Measurements from ENCODE around the gene CST4.

CST4 gene

DNA sequence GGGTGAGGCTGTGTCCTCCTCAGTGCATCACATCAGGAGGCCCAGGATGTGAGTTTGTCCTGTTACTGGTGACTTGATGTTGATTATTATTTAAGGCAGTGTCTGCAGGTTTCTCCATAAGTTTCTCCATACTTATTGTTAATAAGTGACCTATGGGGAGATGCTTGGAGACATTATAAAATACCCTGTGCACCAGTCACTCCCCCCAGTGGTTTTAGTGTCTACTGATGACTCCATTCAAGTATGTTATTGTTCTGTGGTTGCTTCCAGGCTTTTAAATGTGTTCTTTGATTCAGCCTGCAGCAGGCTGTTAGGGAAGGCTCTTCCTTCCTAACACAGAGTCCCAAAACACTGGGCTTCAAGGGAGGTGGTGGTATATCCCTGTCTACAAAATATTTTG is 36.5 kb downstream of the CST4 start:
- no peak overlapping the region for H3K4me2 ChIP-seq (ENCODE audit: low read length)
- peaks cover 7% of the 10 kb centered on the region for H3K4me1 ChIP-seq (ENCODE audit: control insufficient read depth, insufficient read depth, low read length)
- peaks cover 14% of the 10 kb centered on the region for H3K27me3 ChIP-seq (ENCODE audit: control insufficient read depth, insufficient read depth, low read length)
- no peak overlapping the region for H3K9ac ChIP-seq (ENCODE audit: low read depth, low read length)
- no peaks in the 10 kb centered on the region for H3K9me3 ChIP-seq (replicated peaks; ENCODE audit: low read length)
- H3K36me3 ChIP-seq (ENCODE audit: insufficient read depth, low read length) = no peaks in the 10 kb centered on the region
- H3K4me3 ChIP-seq (ENCODE audit: low read length) = no peak overlapping the region

DNA sequence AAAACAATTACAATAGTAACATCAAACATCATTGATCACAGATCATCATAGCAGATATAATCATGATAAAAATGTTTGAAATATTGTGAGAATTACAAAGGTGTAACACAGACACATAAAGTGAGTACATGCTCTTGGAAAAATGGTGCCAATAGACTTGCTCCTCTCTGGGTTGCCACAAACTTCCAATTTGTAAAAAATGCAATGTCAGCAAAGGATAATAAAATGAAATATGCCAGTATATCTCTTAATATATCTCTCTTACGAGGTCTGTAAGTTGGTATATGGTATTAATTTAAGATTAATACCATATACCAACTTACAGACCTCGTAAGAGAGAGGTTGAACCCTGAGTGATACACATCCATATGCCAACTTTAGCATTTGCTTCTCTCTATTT is 37.7 kb downstream of the CST4 start:
- no peak overlapping the region for H3K9ac ChIP-seq (ENCODE audit: low read depth, low read length)
- no peak overlapping the region for H3K4me2 ChIP-seq (ENCODE audit: low read length)

DNA sequence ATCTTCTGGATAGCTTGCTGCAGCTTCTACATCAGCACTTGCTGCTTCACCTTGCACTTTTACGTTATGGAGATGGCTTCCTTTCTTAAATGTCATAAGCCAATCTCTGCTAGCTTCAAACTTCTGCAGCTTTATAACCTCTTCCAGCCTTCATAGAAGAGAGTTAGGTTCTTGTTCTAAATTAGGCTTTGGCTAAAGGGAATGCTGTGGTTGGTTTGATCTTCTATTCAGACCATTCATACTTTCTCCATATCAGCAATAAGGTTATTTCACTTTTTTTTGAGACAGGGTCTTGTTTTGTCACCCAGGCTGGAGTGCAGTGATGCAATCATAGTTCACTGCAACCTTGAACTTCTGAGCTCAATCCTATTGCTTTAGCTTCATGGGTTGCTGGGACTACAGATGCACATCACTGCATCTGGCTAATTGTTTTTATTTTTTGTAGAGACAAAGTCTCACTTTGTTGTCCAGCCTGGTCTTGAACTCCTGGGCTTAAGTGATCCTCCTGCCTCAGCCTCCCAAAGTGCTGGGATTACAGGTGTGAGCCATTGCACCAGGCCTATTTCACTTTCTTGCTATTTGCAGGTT is 38.9 kb downstream of the CST4 start:
- H3K27me3 ChIP-seq (ENCODE audit: control insufficient read depth, insufficient read depth, low read length) = no peaks in the 10 kb centered on the region
- no peaks in the 10 kb centered on the region for H3K9me3 ChIP-seq (replicated peaks; ENCODE audit: low read length)
- no peak overlapping the region for H3K4me2 ChIP-seq (ENCODE audit: low read length)
- no peak overlapping the region for H3K4me3 ChIP-seq (ENCODE audit: low read length)
- H3K36me3 ChIP-seq (ENCODE audit: insufficient read depth, low read length) = no peaks in the 10 kb centered on the region
- H3K4me1 ChIP-seq (ENCODE audit: control insufficient read depth, insufficient read depth, low read length) = no peaks in the 10 kb centered on the region
- no peak overlapping the region for H3K9ac ChIP-seq (ENCODE audit: low read depth, low read length)

More for the DNA sequence above, 37.7 kb downstream of the CST4 start:
- H3K4me3 ChIP-seq (ENCODE audit: low read length) = no peak overlapping the region
- H3K36me3 ChIP-seq (ENCODE audit: insufficient read depth, low read length) = no peaks in the 10 kb centered on the region
- no peaks in the 10 kb centered on the region for H3K9me3 ChIP-seq (replicated peaks; ENCODE audit: low read length)
- peaks cover 4% of the 10 kb centered on the region for H3K4me1 ChIP-seq (ENCODE audit: control insufficient read depth, insufficient read depth, low read length)
- H3K27me3 ChIP-seq (ENCODE audit: control insufficient read depth, insufficient read depth, low read length) = peaks cover 9% of the 10 kb centered on the region

DNA sequence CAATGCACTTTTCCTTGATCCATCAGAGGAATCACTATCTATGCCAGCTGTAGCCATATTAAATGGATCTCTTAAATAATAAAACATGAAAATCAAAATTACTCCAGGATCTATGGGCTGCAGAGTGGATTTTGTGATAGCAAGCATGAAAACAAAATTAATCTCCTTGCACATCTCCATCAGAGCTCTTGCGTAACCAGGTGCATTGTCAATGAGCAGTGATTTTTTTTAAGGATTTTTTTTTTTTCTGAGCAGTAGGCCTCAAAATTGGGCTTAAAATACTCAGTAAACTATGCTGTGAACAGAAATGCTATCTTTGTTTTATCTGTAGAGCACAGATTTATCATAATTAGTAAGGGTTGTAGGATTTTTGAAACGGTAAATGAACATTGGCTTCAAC is 39.6 kb downstream of the CST4 start:
- Histone ChIP-seq H3K4me3 (ENCODE audit: low read length) (no peak overlapping the region), H3K9me3 (replicated peaks; ENCODE audit: low read length) (no peaks in the 10 kb centered on the region), H3K4me1 (ENCODE audit: control insufficient read depth, insufficient read depth, low read length) (no peaks in the 10 kb centered on the region), H3K27me3 (ENCODE audit: control insufficient read depth, insufficient read depth, low read length) (no peaks in the 10 kb centered on the region), H3K9ac (ENCODE audit: low read depth, low read length) (no peak overlapping the region), H3K36me3 (ENCODE audit: insufficient read depth, low read length) (no peaks in the 10 kb centered on the region), H3K4me2 (ENCODE audit: low read length) (no peak overlapping the region)

DNA sequence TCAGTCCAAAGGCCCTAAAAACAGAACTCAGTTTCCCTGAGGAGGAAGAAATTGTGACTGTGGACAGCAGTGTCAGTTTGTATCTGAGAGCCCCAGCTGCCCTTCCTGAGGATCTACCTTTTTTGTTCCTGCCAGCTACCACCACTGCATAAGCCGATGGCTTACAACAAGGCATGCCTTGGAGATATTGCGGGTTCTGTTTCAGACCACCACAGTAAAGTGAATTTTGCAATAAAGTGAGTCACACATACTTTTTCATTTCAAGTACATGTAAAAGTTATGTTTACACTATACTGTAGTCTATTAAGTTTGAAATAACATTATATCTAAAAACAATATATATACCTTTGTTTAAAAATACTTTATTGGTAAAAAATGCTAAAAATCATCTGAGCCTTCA is 41.5 kb downstream of the CST4 start:
- Histone ChIP-seq H3K4me2 (ENCODE audit: low read length) (no peak overlapping the region), H3K27me3 (ENCODE audit: control insufficient read depth, insufficient read depth, low read length) (no peaks in the 10 kb centered on the region), H3K4me3 (ENCODE audit: low read length) (no peak overlapping the region), H3K9me3 (replicated peaks; ENCODE audit: low read length) (no peaks in the 10 kb centered on the region), H3K4me1 (ENCODE audit: control insufficient read depth, insufficient read depth, low read length) (peaks cover 6% of the 10 kb centered on the region), H3K9ac (ENCODE audit: low read depth, low read length) (no peak overlapping the region), H3K36me3 (ENCODE audit: insufficient read depth, low read length) (no peaks in the 10 kb centered on the region)

DNA sequence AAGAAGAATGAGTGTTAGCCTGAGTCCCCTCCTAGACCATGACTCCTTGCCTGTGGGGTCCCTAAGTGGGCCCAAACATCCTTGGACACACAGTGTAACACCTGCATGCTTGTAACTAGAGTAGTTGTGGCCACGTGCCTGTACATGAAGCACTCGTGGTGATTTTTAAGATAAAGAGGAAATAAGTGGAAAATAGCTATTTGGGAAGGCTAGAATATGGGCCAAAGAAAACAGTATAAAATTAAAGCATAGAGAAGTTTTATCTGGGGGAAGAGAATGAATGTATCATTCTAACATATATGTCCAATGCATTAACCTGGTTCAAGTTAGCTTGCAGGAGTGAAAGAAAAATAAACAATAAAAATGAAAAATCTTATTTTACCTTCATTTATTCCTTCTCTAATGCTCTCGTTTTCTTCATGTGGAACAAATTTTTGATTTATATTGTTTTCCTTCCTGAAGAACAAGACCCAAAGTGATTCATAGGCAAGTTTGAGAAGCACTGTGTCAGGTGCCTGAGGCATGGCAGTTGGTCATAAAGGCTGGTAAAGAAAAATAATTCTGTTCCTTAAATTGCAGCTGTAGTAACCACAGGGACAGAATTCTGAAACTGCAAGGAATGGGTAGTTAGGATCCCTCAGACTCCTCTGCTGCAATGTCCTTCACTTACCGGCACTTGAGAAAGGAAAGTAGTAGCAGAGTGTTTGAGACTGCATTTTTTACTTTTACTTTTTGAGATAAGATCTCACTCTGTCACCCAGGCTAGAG is 42.5 kb downstream of the CST4 start:
- Histone ChIP-seq H3K36me3 (ENCODE audit: insufficient read depth, low read length) (no peaks in the 10 kb centered on the region), H3K4me3 (ENCODE audit: low read length) (no peak overlapping the region), H3K27me3 (ENCODE audit: control insufficient read depth, insufficient read depth, low read length) (no peaks in the 10 kb centered on the region)

DNA sequence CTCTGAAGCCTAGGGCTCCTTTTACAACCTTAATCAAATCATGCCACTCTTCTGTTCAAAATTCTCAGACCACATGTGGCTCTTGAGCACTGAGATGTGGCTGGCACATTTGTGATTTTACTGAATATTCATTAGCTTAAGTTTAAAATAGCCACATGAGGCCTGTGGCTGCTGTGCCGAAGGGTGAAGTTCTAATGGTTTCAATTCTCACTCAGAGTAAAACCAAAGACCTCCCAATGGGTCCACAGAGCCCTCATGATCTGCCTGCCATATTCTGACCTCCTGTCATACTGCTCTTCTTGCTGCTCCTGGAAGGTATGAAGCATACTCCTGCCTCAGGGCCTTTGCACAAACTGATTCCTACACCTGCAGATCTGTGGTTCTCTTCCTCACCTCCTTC is 43.3 kb downstream of the CST4 start:
- no peak overlapping the region for H3K4me3 ChIP-seq (ENCODE audit: low read length)
- no peaks in the 10 kb centered on the region for H3K36me3 ChIP-seq (ENCODE audit: insufficient read depth, low read length)
- peaks cover 13% of the 10 kb centered on the region for H3K4me1 ChIP-seq (ENCODE audit: control insufficient read depth, insufficient read depth, low read length)
- no peak overlapping the region for H3K9ac ChIP-seq (ENCODE audit: low read depth, low read length)
- H3K9me3 ChIP-seq (replicated peaks; ENCODE audit: low read length) = no peaks in the 10 kb centered on the region
- no peak overlapping the region for H3K4me2 ChIP-seq (ENCODE audit: low read length)
- H3K27me3 ChIP-seq (ENCODE audit: control insufficient read depth, insufficient read depth, low read length) = no peaks in the 10 kb centered on the region

More for the DNA sequence above, 42.5 kb downstream of the CST4 start:
- Histone ChIP-seq H3K4me1 (ENCODE audit: control insufficient read depth, insufficient read depth, low read length) (peaks cover 13% of the 10 kb centered on the region), H3K9ac (ENCODE audit: low read depth, low read length) (no peak overlapping the region), H3K4me2 (ENCODE audit: low read length) (no peak overlapping the region), H3K9me3 (replicated peaks; ENCODE audit: low read length) (no peaks in the 10 kb centered on the region)

DNA sequence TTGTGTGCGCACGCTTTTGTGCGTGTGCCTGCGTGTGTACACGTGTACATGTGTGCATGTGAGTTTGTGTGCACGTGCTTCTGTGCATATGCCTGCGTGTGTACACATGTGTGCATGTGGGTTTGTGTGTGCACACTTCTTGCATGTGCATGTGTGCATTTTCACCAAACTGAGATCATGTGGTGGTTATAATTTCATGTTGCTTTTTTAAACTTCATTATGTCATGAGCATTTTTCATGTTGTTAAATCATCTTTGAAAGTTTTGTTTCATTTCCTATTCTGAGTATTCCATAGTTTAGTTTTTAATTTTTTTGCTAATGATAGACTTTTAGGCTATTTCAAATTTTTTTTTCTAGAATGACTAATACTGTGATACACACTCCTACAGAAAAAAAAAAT is 44.7 kb downstream of the CST4 start:
- Histone ChIP-seq H3K4me2 (ENCODE audit: low read length) (no peak overlapping the region), H3K4me1 (ENCODE audit: control insufficient read depth, insufficient read depth, low read length) (peaks cover 13% of the 10 kb centered on the region), H3K9ac (ENCODE audit: low read depth, low read length) (no peak overlapping the region), H3K9me3 (replicated peaks; ENCODE audit: low read length) (no peaks in the 10 kb centered on the region), H3K36me3 (ENCODE audit: insufficient read depth, low read length) (no peaks in the 10 kb centered on the region), H3K4me3 (ENCODE audit: low read length) (no peak overlapping the region), H3K27me3 (ENCODE audit: control insufficient read depth, insufficient read depth, low read length) (no peaks in the 10 kb centered on the region)

DNA sequence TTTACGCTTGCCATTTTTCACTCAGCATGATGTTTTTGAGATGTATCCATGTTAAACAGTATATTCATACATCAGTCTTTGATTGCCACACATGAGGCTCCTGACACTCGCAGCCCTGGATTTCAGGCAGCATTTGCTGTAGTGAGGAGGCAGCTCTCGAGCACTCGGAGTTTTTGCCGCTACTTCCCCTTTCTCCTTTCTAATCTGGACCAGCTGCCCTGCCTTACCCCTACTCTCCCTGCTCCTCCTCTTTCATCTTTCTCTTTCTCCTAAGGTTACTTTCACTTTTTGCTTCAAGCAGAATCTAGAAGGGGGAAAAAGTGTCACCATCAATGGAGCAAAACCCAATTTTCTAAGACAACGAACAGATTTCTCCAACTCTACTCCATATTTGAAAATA is 45.2 kb downstream of the CST4 start:
- H3K4me1 ChIP-seq (ENCODE audit: control insufficient read depth, insufficient read depth, low read length) = peaks cover 13% of the 10 kb centered on the region
- no peaks in the 10 kb centered on the region for H3K36me3 ChIP-seq (ENCODE audit: insufficient read depth, low read length)
- no peak overlapping the region for H3K4me2 ChIP-seq (ENCODE audit: low read length)

DNA sequence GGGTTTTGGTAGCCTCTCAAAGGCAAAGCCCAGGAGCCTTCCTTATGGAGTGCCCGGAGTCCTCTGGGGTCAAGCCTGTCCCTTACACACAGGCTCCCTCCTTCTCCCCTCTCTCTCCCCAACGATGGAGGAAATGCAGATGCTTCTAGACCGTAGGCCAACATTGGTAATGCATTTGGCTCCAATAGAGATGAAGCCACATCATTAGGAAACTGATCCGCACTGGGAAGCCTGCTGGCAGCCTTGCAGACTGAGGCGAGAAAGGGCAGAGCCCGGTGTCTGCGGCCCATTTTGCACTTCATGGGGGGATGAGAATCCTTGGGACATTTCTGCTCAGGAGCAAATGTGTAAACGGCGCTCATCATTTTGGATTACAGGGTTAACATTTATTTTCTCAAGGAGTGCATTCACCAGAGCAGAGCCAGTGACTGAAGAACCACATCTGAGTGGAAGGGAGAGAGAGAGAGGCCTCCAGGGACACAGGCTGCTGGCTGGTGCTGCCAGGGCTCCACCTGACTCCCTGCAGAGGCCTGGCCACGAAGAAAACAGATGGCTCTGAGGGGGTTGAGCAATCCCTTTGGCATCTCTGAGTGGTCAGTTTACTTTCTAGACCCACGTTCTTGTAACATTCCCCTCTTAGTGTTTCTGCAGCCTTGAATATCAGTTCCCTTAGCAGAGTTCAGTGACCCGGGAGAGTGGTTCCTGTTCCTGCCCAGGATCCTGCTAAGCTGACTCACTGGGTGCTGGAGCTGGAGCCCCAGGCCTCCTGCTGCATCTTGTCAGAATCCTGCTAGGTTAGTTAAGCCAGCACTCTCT is 46.7 kb downstream of the CST4 start:
- Histone ChIP-seq H3K36me3 (ENCODE audit: insufficient read depth, low read length) (no peaks in the 10 kb centered on the region), H3K4me1 (ENCODE audit: control insufficient read depth, insufficient read depth, low read length) (peaks cover 13% of the 10 kb centered on the region), H3K4me3 (ENCODE audit: low read length) (no peak overlapping the region), H3K9ac (ENCODE audit: low read depth, low read length) (no peak overlapping the region), H3K9me3 (replicated peaks; ENCODE audit: low read length) (no peaks in the 10 kb centered on the region), H3K27me3 (ENCODE audit: control insufficient read depth, insufficient read depth, low read length) (no peaks in the 10 kb centered on the region), H3K4me2 (ENCODE audit: low read length) (peak overlapping the region; percentile 51)

More for the DNA sequence above, 45.2 kb downstream of the CST4 start:
- Histone ChIP-seq H3K9ac (ENCODE audit: low read depth, low read length) (no peak overlapping the region), H3K4me3 (ENCODE audit: low read length) (no peak overlapping the region), H3K9me3 (replicated peaks; ENCODE audit: low read length) (no peaks in the 10 kb centered on the region), H3K27me3 (ENCODE audit: control insufficient read depth, insufficient read depth, low read length) (no peaks in the 10 kb centered on the region)

DNA sequence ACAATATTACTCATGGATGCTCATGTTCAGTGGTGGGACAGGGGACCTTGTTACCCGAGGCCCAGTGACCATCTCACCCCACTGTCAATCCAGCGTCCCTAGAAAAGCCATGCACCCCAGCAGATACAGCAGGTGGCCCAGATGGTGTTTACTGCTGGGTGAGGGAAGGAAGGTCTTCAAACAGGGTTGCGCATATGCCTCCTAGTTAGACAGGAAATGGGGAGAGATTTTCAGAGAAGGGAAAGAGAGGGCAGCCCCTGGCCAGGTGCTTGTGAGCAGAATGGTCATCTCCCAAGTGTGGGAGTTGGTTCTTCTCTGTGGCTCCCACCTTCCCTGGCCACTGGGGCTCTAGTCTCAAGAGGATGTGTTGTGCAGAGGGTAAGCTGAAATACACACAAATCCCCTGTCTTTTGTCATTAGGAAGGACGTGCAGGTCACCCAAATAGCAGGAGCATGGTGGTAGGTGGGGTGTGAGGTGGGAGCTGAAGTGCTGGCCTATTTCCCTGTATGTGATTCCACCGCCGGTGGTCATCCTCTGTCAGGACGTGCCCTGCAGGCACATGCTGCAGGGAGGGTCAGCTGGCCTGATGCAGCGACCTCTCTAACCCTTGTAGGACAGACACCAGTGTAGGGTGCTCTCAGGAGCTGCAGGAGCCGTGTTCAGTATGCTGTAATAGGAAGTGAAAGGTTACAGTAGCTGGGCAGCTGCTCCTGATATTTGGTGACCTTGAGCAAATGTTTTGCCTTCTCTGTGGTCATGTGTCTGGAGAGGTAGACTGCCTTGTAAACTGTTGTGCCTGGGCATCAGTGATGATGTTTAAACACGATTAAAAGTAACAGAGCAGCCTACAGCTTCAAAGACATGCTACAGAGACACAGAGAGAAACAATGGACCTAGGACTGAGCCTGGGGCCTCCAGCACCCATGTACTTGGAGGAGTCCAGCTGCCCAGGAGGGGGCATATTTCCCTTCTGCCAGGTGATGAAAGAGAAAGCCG is 47.9 kb downstream of the CST4 start:
- Histone ChIP-seq H3K9ac (ENCODE audit: low read depth, low read length) (no peak overlapping the region), H3K4me1 (ENCODE audit: control insufficient read depth, insufficient read depth, low read length) (peaks cover 20% of the 10 kb centered on the region), H3K27me3 (ENCODE audit: control insufficient read depth, insufficient read depth, low read length) (no peaks in the 10 kb centered on the region), H3K4me2 (ENCODE audit: low read length) (no peak overlapping the region), H3K4me3 (ENCODE audit: low read length) (no peak overlapping the region), H3K36me3 (ENCODE audit: insufficient read depth, low read length) (no peaks in the 10 kb centered on the region), H3K9me3 (replicated peaks; ENCODE audit: low read length) (no peaks in the 10 kb centered on the region)

Measured in skeletal muscle satellite cell (primary cell).